GM23338 (cell line): Measurements from ENCODE around the gene MYH7. TPM values are rescaled to one million over a fixed set of nuclear protein-coding genes. Genes with fewer than 3 reads are reported as not detected.
A peak's percentile ranks its signal among the peaks of the same experiment; 100 is the strongest.

Source experiments
- ATAC-seq: fragments of 200-7000 bp; cut with Tn5 transposase; 3 replicates; pipeline ENCODE4 v1.9.1; 2020
- DNase-seq: peaks from one replicate; pipeline ENCODE4 v3.0.0-alpha.2; 2015; ENCODE audit warnings: low spot score
- H2AFZ ChIP-seq: fragments of 200-600 bp; sonication (generic); 2 replicates; pipeline ENCODE4 v1.8.0; 2016; ENCODE audit warnings: antibody characterized with exemption, mild to moderate bottlenecking, moderate library complexity
- H3F3A ChIP-seq: fragments of 200-600 bp; sonication (generic); replicated peaks from 2 replicates; pipeline ENCODE4 v1.8.0; 2017; ENCODE audit warnings: antibody characterized with exemption, mixed run types, low read depth
- H3K27ac ChIP-seq: fragments of 200-600 bp; sonication (generic); 2 replicates; pipeline ENCODE4 v1.6.1; 2016; ENCODE audit warnings: low read depth
- H3K27me3 ChIP-seq: fragments of 200-600 bp; sonication (generic); 2 replicates; pipeline ENCODE4 v1.8.0; 2016; ENCODE audit warnings: mild to moderate bottlenecking, mixed run types, moderate library complexity; ENCODE audit not compliant: insufficient read depth
- H3K36me3 ChIP-seq: fragments of 200-600 bp; sonication (generic); 2 replicates; pipeline ENCODE4 v1.8.0; 2016; ENCODE audit warnings: mild to moderate bottlenecking; ENCODE audit not compliant: insufficient read depth
- H3K4me1 ChIP-seq: fragments of 200-600 bp; sonication (generic); 2 replicates; pipeline ENCODE4 v1.8.0; 2016; ENCODE audit warnings: mild to moderate bottlenecking, moderate library complexity; ENCODE audit not compliant: insufficient read depth
- H3K4me2 ChIP-seq: fragments of 200-600 bp; sonication (generic); 2 replicates; pipeline ENCODE4 v1.7.1; 2017; ENCODE audit warnings: mixed run types
- H3K4me3 ChIP-seq: fragments of 200-600 bp; sonication (generic); 2 replicates; pipeline ENCODE4 v1.6.1; 2016; ENCODE audit warnings: mixed run types
- H3K79me2 ChIP-seq: fragments of 200-600 bp; sonication (generic); replicated peaks from 2 replicates; pipeline ENCODE4 v1.8.0; 2017; ENCODE audit warnings: mild to moderate bottlenecking; ENCODE audit not compliant: insufficient read depth
- H3K9me2 ChIP-seq: fragments of 200-600 bp; sonication (generic); 2 replicates; pipeline ENCODE4 v1.8.0; 2017; ENCODE audit not compliant: insufficient read depth
- H4K20me1 ChIP-seq: fragments of 200-600 bp; sonication (generic); replicated peaks from 2 replicates; pipeline ENCODE4 v1.8.0; 2017; ENCODE audit warnings: mild to moderate bottlenecking; ENCODE audit not compliant: insufficient read depth
- H3K27ac Mint-ChIP-seq: 2 replicates; pipeline ENCODE4 v1.8.0; 2020; ENCODE audit warnings: inconsistent platforms, mild to moderate bottlenecking, moderate library complexity, mixed read lengths
- H3K27me3 Mint-ChIP-seq: 3 replicates; pipeline ENCODE4 v1.8.0; 2022; ENCODE audit warnings: low read depth, mild to moderate bottlenecking, moderate library complexity, mixed read lengths, inconsistent platforms; ENCODE audit not compliant: insufficient read depth, poor library complexity
- H3K36me3 Mint-ChIP-seq: 3 replicates; pipeline ENCODE4 v1.8.0; 2021; ENCODE audit warnings: low read depth, mild to moderate bottlenecking, inconsistent platforms, moderate library complexity, mixed read lengths
- H3K4me1 Mint-ChIP-seq: 3 replicates; pipeline ENCODE4 v1.8.0; 2020; ENCODE audit warnings: mild to moderate bottlenecking, inconsistent platforms, mixed read lengths
- H3K4me3 Mint-ChIP-seq: 3 replicates; pipeline ENCODE4 v1.8.0; 2021; ENCODE audit warnings: moderate library complexity, mild to moderate bottlenecking, inconsistent platforms, mixed read lengths
- H3K9me3 Mint-ChIP-seq: 3 replicates; pipeline ENCODE4 v1.8.0; 2020; ENCODE audit warnings: moderate library complexity, mild to moderate bottlenecking, inconsistent platforms, mixed read lengths
- CREB1 ChIP-seq: fragments of 250-450 bp; sonication (Bioruptor Pico); IDR thresholded peaks from 2 replicates; pipeline ENCODE4 v1.5.0; 2020; ENCODE audit warnings: low read depth, mild to moderate bottlenecking, moderate library complexity
- CTCF ChIP-seq, 2 experiments: fragments of 200-600 bp in 1 of 2; sonication (generic) in 1 of 2; conservative IDR thresholded peaks; 2 replicates each; pipeline versions ENCODE4 v1.5.1 to v1.6.1; 2016 to 2017; ENCODE audit warnings: antibody characterized with exemption in 2 of 2, low read depth in 2 of 2, mild to moderate bottlenecking in 2 of 2, moderate library complexity in 1 of 2
- JUNB ChIP-seq: IDR thresholded peaks from one replicate; pipeline ENCODE4 v1.6.1; 2016; ENCODE audit warnings: antibody characterized with exemption; ENCODE audit not compliant: unreplicated experiment
- STAT1 ChIP-seq: IDR thresholded peaks from one replicate; pipeline ENCODE4 v1.6.1; 2016; ENCODE audit warnings: antibody characterized with exemption; ENCODE audit not compliant: unreplicated experiment
- ZNF462 ChIP-seq: fragments of 250-450 bp; sonication (Bioruptor Pico); IDR thresholded peaks from 2 replicates; pipeline ENCODE4 v1.5.0; 2020; ENCODE audit warnings: mild to moderate bottlenecking, moderate library complexity
- polyA plus RNA-seq: library from polyadenylated mRNA; unstranded; fragments of >200 nt; fragmentation: Nextera tagmentation; extraction: Ambion mirVana; gene quantifications from 2 replicates; pipeline ENCODE4 v1.2.1, GENCODE V29; 2016
- total RNA-seq: library from RNA; depleted of rRNA; stranded (reverse); fragments of >200 nt; shearing (Covaris generic); gene quantifications from 2 replicates; pipeline ENCODE4 v1.2.3, GENCODE V29; 2014

Gene MYH7
- total and polyA plus RNA-seq, 2 experiments from 2014 or later, result not detected

- no peak overlapping the region for H3K4me2 ChIP-seq
- TF ChIP-seq CTCF (conservative IDR thresholded peaks at IDR 0.05; ENCODE audit: low read depth in 2 of 2), result peak; percentile 11 to 32; a peak in 3 of 4 replicates
- TF ChIP-seq ZNF462 (CRISPR knock-in tag), result no peak
- no peak for TF ChIP-seq JUNB
- no peak for TF ChIP-seq STAT1
- TF ChIP-seq CREB1 (CRISPR knock-in tag), result no peak
- H2AFZ ChIP-seq, result no peak overlapping the region
- H3K9me2 ChIP-seq, result no peaks in the 10 kb centered on the region
- H3K4me3 ChIP-seq, result no peak overlapping the region
- no peaks in the 10 kb centered on the region for H3K27me3 ChIP-seq
- no peaks in the 10 kb centered on the region for H3K36me3 ChIP-seq
- H3K79me2 ChIP-seq, result no peaks in the 10 kb centered on the region
- no peak overlapping the region for H3K27ac ChIP-seq
- DNase-seq (peak; percentile 41), ATAC-seq (no peak; the same call in 2 of the 3 replicates)
- no peaks in the 10 kb centered on the region for H3K27me3 Mint-ChIP-seq
- no peak overlapping the region for H3K27ac Mint-ChIP-seq
- no peaks in the 10 kb centered on the region for H3K4me1 ChIP-seq
- no peaks in the 10 kb centered on the region; the same call in 2 of the 3 replicates for H3K9me3 Mint-ChIP-seq
- no peaks in the 10 kb centered on the region for H3K36me3 Mint-ChIP-seq
- no peaks in the 10 kb centered on the region for H3F3A ChIP-seq
- no peaks in the 10 kb centered on the region for H3K4me1 Mint-ChIP-seq
- H4K20me1 ChIP-seq, result no peaks in the 10 kb centered on the region
- no peak overlapping the region for H3K4me3 Mint-ChIP-seq
Observed at GRCh38 chr14:23460960-23461359, 25.5 kb upstream of the MYH7 start.
